ENCODE results near the gene DNAJC30.

DNA sequence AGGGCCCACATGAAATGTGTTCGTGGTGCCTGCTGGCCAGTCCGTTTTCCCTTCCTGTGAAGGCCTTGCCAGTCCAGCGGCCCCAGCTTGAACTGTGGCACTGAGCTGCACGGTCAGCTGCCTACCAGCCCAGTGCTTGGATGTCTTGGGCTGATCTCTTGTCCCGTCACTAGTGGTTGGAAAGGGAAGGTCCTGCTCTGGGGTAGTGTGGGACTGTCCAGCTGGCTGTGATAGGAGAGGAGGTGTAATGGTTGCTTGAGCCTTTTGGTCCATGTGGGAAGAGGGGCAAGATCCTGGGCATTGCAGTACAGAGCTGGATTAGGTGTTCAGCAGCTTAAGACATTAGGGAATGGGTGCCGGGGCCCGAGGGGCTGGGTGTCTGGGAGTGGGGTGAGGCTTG lies 15.2 kb upstream of the DNAJC30 start:
- TF ChIP-seq, protein P1, sequence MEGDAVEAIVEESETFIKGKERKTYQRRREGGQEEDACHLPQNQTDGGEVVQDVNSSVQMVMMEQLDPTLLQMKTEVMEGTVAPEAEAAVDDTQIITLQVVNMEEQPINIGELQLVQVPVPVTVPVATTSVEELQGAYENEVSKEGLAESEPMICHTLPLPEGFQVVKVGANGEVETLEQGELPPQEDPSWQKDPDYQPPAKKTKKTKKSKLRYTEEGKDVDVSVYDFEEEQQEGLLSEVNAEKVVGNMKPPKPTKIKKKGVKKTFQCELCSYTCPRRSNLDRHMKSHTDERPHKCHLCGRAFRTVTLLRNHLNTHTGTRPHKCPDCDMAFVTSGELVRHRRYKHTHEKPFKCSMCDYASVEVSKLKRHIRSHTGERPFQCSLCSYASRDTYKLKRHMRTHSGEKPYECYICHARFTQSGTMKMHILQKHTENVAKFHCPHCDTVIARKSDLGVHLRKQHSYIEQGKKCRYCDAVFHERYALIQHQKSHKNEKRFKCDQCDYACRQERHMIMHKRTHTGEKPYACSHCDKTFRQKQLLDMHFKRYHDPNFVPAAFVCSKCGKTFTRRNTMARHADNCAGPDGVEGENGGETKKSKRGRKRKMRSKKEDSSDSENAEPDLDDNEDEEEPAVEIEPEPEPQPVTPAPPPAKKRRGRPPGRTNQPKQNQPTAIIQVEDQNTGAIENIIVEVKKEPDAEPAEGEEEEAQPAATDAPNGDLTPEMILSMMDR (conservative IDR thresholded peaks at IDR 0.05 in 1 of 2, IDR thresholded peaks at IDR 0.05 in 1 of 2; ENCODE audit: low read depth in 1 of 2, low read length in 2 of 2) = no peak
- TF ChIP-seq EZH2 (IDR thresholded peaks at IDR 0.05; ENCODE audit: low read length, missing control alignments) = no peak
